Coronary artery (tissue), 2 donors: Measurements from ENCODE around the gene TTLL11.
"Not testable (repeated sequence)": the region's sequence is repeated elsewhere in the genome, so short reads cannot be mapped to it uniquely, and the experiment has no call there.

Experiments
- DNase-seq: peaks from one replicate; pipeline ENCODE4 v3.0.0-alpha.2; 2017; ENCODE audit warnings: low spot score
- H3K27ac ChIP-seq, 2 donors: fragments of 200-600 bp; sonication (generic); one replicate each; pipeline ENCODE4 v1.5.1; 2016 to 2019
- H3K4me3 ChIP-seq: fragments of 200-600 bp; sonication (generic); 2 replicates; pipeline ENCODE4 v1.5.1; 2016; ENCODE audit warnings: mild to moderate bottlenecking, moderate library complexity
- TF ChIP-seq, protein P1 (sequence below): fragments of 200-600 bp; sonication (generic); IDR thresholded peaks from one replicate; pipeline ENCODE4 v1.5.1; 2019; ENCODE audit warnings: antibody characterized with exemption

TTLL11 gene

GRCh38 chr9:121981118-121981883 is 111.8 kb downstream of the TTLL11 start:
- no peak for DNase-seq
- Histone ChIP-seq H3K4me3 (no peak overlapping the region), H3K27ac (no peak overlapping the region)
- TF ChIP-seq, protein P1, sequence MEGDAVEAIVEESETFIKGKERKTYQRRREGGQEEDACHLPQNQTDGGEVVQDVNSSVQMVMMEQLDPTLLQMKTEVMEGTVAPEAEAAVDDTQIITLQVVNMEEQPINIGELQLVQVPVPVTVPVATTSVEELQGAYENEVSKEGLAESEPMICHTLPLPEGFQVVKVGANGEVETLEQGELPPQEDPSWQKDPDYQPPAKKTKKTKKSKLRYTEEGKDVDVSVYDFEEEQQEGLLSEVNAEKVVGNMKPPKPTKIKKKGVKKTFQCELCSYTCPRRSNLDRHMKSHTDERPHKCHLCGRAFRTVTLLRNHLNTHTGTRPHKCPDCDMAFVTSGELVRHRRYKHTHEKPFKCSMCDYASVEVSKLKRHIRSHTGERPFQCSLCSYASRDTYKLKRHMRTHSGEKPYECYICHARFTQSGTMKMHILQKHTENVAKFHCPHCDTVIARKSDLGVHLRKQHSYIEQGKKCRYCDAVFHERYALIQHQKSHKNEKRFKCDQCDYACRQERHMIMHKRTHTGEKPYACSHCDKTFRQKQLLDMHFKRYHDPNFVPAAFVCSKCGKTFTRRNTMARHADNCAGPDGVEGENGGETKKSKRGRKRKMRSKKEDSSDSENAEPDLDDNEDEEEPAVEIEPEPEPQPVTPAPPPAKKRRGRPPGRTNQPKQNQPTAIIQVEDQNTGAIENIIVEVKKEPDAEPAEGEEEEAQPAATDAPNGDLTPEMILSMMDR, result no peak

GRCh38 chr9:121980665-121981064 is 112.4 kb downstream of the TTLL11 start:
- not testable (repeated sequence) for DNase-seq, H3K27ac ChIP-seq, H3K4me3 ChIP-seq

- TF ChIP-seq, protein P1, result no peak
- no peak for DNase-seq
- Histone ChIP-seq H3K27ac (no peak overlapping the region), H3K4me3 (no peak overlapping the region)
These were observed 113.4 kb downstream of the TTLL11 start for GRCh38 chr9:121979736-121980135.

- TF ChIP-seq, protein P1, result no peak
- Histone ChIP-seq H3K4me3 (no peak overlapping the region), H3K27ac (no peak overlapping the region)
- no peak for DNase-seq
These were observed 116.4 kb downstream of the TTLL11 start for GRCh38 chr9:121976751-121977150.

DNA sequence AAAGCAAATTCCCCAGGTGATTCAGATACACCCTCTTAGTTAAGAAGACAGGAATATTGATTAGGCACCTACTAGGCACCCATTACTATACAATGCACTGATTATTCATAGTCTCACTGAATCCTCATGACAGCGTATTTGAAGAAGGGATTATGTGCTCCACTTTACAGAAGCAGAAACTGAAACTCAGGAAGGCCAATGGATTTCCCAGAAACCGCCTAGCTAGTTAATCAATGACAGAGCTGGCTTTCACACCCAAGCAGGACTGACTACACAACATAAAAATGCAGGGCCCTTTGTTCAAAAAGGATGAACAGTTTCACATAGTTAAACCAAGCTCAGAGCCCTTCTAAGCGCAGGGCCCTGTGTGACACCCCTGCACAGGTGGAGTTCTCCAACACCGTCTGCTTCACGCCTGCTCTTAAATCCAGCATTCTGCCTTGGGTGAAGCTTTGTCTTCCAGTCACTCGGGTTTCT is 117.3 kb downstream of the TTLL11 start:
- TF ChIP-seq, protein P1, result no peak
- DNase-seq, result no peak
- Histone ChIP-seq H3K27ac (no peak overlapping the region), H3K4me3 (no peak overlapping the region)

- Histone ChIP-seq H3K27ac (no peak overlapping the region), H3K4me3 (no peak overlapping the region)
- DNase-seq, result no peak
- TF ChIP-seq, protein P1, result no peak
These were observed 118.7 kb downstream of the TTLL11 start for GRCh38 chr9:121974421-121974820.

- H3K27ac ChIP-seq, result no peak overlapping the region
- TF ChIP-seq, protein P1, result no peak
- H3K4me3 ChIP-seq, result no peak overlapping the region
- DNase-seq, result no peak
These were observed 120.6 kb downstream of the TTLL11 start for GRCh38 chr9:121972501-121972981.
